GM21717 (cell line): ENCODE data around the gene TPK1.
"Not testable (repeated sequence)": the region's sequence is repeated elsewhere in the genome, so short reads cannot be mapped to it uniquely, and the experiment has no call there.

ENCODE experiments used
- ATAC-seq: cut with Tn5 transposase; IDR thresholded peaks from one replicate; pipeline ENCODE4 v1.9.1; 2021; ENCODE audit warnings: mild to moderate bottlenecking, moderate library complexity; ENCODE audit not compliant: unreplicated experiment

The TPK1 gene

DNA sequence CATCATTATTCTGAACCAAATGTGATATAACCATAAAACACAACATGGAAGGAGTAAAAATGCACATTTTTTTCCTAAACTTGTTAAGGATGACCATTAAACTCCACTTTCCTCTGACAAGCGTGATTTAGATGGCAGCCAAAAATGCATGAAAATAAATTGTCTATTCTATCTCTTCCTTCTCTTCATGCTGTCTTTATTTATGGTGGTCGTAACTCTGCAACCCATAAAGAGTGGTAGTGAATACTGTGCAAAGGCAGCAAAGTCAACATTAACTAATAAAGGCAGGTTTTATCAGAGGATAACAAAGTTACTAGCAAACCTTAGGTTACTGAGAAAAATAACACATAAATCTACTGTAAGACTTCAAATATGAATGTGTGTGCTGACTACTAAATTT is 106.6 kb downstream of the TPK1 start:
- ATAC-seq = no peak

DNA sequence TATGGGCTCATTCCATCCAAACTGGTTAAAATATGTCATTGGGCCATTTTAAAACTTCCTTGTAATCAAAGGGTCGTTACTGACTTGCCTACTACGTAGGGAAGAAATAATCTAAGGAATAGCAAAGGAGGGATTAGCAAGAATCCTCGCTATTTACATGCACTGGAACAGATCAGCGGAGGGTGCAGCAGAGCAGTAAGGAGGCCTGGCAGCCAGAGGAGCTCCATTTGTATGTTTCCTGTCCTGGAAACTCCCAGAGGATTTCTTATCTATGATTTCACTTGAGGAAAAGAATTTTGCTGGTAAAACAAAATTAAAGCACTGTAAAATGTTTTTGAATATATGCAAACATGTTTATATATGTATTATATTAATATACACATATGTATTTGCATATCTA is 107.3 kb downstream of the TPK1 start:
- no peak for ATAC-seq

DNA sequence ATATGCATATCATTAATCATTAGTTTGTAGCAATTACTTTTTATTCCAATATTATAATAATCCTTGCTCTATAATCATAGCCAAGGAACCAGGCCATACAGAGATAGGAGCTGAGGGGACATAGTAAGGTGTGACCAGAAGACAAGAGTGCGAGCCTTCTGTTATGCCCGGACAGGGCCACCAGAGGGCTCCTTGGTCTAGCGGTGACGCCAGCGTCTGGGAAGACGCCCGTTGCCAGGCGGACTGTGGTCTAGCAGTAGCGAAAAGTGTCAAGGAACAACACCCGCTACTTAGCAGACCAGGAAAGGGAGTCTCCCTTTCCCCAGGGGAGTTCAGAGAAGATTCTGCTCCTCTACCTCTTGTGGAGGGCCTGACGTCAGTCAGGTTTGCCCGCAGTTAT is 109.0 kb downstream of the TPK1 start:
- ATAC-seq = not testable (repeated sequence)

DNA sequence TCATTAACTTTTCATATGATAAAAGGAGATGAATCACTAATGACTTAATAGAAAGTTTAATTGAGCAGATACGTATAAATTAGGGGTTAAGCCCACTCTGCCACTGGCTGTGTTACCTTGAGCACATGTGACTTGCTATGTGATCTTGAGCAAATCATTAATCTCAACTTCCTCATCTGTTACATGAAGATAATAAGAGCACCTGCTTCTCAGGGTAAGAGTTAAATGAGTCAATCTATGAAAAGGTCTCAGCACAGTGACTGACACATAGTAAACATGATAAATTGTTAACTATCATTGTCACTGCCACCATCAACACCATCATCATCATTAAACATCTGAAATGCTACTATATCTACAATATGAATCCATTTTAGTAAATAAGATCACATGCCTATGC is 110.8 kb downstream of the TPK1 start:
- peak; percentile 95 for ATAC-seq

DNA sequence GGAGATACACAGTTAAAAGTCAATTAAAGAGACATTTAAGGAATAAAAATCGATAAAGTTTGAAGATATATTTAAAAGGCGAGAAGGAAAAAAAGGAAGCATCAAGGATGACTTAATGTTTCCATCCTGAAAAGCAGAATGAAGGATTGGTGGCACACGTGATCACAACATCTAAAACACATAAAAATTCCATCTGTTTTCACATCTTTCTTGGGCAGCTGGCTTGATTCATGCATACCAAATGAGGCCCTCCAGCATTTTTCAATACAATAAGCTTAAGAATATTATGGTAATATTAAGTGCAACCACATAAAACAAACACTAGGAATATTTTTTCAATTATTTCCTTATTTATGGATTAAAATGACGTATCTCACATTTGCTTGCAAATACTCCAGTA is 112.6 kb downstream of the TPK1 start:
- ATAC-seq = no peak

DNA sequence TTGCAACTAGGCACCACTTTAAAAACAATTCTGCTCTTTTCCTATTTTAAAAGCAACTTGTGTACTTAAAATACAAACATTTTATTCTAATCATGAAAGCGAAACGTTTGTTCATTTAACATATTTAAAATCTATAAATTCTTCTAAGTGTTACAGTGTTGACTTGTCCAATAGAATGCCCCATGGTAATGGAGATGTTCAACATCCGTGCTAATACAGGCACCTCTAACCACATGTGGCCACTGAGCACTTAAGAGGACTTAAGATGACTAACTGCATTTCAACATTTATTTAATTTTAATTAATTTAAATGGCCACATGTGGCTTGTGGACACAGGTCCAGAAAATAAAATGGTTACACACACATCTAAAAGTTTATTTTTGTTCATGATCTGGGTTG is 115.1 kb downstream of the TPK1 start:
- ATAC-seq = no peak

DNA sequence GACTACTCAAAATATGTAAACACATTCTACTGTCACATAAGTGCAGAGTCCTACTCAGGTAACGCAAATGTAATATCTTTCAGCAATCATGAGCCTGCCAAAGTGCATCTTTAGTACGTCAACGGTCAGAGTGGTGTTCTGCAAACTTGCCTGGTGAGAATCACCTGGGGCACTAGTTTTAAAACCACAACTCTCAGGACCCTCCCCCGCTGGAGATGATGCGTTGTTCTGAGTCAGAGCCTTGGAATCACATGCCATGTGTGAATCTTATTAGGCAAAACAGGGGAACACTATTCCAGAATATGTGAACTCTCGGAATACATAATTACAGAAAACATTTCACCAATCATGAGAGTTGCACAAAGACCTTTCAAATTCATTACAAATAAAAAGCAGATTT is 115.7 kb downstream of the TPK1 start:
- ATAC-seq = no peak

DNA sequence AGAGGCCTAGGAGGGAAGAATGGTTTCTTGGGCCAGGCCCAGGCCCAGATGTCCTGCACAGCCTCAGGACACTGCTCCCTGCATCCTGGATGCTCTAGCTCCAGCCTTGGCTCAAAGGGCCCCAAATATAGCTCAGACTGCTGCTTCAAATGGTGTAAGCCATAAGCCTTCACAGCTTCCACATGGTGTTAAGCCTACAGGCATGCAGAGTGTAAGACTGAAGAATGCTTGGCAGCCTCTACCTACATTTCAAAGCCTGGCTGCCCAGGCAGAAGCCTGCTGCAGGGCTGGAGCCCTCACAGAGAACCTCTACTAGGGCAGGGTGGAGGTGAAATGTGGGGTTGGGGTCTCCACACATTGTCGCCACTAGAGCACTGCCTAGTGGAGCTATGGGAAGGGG is 118.1 kb downstream of the TPK1 start:
- ATAC-seq = no peak

DNA sequence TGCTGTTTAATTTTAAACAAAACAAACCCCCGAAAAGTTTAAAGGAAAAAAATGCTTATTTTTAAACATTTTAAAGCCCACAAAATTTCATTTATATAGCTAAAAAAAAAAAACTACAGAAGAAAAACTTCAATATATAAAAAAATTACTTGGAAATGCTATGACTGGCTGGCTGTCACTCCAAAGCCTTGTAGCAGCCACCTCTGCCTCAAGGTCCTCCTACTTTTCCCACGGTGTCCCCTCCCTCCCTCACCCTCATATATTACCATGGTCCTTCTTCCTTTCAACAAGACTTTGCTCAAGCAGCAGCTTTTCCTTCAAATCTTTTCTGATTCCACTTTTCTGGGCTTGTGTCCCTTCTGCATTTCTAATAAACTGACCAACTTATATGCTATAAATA is 122.0 kb downstream of the TPK1 start:
- ATAC-seq = no peak

DNA sequence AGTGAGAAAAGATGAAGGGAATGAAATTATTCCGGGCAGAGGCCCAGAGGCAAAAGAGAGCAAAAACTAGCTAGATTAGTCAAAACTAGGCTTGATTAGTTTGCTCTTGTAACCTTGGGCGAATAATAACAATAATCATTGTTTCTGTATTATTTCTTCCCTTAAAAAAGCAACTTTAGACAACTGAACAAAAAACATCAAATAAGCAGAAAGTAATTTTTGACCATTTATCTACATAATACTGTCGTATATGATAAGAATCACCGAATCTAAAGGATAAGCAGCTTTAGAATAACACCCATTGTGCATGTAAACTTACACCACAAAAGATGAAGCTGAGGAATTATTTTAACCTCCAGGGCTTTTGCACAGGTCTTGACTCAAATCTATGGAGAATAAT is 125.1 kb downstream of the TPK1 start:
- ATAC-seq = no peak

DNA sequence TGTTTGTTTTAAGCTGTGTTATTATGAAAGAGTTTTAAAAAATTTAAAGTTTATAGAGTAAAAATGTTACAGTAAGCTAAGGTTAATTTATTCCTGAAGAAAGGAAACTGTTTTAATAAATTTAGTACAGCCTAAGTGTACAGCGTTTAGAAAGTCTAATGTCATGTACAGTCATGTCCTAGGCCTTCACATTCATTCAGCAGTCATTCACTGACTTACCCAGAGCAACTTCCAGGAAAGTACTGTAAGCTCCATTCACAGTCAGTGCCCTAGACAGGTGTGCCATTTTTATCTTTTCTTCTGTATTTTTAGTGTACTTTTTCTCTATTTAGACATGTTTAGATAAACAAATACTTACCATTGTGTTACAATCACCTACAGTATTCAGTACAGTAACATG is 126.8 kb downstream of the TPK1 start:
- no peak for ATAC-seq

DNA sequence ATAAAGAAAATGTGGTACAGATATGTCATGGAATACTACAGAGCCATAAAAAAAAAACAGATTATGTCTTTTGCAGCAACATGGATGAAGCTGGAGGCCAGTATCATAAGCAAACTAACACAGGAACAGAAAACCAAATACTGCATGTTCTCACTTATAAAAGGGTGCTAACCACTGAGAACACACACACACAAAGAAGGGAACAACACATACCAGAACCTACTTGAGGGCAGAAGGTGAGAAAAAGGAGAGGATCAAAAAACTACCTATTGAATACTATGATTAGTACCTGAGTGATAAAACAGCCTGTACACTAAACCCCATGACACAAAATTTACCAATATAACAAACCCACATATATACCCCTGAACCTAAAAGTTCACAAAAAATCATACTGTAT is 144.6 kb downstream of the TPK1 start:
- no peak for ATAC-seq

DNA sequence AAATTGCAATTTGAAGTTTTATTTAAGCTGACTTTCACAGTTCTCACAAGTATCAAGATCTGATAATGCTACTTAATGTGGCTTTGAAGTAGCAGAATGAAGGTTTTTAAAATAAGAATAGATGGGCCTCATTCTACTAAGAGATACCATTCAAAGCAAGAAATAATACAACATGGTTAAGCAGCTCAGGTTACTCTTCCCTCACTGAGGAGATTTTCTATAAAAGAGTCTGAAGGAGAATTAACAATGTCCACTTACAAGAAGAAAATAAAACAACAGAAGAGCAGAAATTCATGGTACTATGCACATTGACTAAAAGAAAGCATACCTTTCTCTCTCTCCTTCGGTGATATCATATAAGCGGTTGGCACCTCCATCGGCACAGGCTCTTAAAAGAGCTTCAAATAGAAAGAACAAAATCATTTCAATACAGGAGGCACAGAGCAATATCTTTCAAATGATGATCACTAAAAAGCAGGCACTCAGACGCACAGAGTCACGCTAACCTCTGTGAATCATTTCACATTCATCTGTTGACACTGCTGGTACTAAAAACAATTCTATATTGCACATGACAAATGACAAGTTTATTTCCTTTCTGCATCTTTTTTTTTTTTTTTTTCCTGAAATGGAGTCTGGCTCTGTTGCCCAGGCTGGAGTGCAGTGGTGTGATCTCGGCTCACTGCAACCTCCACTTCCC is 153.1 kb downstream of the TPK1 start:
- ATAC-seq = no peak

DNA sequence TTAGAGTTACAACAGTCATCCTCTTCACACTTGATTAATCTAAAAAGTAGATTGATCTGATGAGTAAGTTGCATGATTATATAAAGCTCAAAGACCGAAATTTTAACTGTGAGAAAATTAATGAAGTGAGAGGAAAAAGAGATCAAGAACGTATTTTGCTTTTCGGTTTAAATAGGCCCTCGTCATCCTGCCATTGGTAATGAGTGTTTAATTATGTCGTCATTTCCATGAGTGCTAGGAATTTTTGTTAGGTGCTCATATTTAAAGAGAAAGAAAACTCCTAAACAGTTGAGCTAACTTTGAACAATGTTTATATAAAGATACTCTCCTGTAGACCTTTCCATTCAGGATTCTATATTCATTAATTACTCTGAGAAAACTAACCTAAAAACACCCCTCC is 159.4 kb downstream of the TPK1 start:
- ATAC-seq = no peak

DNA sequence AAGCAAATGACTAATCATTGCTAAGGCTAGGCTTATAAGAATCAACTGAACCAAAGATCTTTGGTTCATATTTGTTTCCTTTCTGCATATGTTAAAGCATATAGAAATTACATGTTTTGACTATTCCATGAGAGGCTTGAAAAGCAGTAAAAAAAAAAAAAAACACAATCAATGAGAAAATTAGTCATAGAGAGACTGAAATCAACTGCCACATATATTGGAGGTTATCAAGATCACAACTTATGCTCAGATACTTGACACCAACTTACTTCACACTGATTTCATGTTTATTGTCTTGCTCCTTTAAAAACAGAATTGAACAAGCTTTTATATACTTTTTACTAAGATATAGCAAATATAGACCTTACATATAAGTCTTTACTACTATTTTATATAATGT is 161.3 kb downstream of the TPK1 start:
- ATAC-seq = no peak

DNA sequence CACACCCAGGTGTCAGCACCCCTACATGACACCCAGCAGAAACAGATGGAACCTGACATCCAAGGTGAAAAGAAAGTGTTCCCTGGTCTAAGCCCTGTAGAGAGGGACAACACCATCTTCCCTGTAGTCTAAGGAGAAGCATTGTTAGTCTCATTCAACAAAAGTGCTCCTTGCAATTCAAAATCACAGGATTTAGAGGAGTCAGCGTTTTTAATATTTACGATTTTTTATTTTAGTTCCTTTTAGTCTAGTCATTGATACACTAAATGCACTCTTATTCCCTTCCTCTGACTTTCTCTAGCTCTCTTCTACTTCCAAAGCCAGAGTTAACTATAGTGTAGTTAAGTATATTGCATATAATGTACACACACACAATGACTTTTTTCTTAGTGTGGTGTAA is 163.0 kb downstream of the TPK1 start:
- ATAC-seq = no peak

DNA sequence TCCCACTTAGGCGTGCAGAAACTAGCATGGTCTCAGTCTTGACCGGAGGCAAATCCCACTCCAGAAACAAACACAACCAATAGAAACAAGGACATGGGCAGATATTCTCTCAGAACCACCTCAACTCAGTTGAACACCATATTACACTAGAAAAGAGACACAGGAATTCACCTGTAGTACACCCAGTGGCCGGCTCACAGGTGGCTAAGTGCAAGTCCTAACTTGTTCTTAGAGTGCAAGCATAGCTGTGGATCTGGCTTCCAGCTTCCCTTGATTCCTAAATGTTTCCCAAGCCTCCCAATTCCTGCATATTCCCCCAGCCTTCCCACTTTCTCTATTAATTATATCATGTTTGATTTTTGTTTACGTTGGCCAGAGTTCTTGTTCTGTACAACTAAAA is 164.4 kb downstream of the TPK1 start:
- no peak for ATAC-seq

DNA sequence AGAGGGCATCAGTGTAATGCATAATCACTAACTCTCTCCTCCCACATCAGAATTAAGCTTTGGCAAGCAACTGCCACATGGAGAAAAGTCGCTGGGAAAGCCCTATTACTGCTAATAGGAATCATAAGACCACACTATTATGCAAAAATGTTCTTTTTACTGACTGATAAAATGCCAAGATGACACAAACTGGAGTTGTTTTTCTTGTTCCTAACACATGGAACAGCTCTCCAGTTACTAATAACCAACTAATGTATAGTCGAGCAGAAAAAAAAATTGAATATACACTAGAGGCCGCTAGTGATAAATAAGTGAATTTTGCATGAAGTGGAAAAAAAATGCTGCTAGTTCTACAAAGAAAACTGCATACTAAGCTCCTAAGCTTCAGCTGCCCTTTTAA is 165.6 kb downstream of the TPK1 start:
- ATAC-seq = no peak

DNA sequence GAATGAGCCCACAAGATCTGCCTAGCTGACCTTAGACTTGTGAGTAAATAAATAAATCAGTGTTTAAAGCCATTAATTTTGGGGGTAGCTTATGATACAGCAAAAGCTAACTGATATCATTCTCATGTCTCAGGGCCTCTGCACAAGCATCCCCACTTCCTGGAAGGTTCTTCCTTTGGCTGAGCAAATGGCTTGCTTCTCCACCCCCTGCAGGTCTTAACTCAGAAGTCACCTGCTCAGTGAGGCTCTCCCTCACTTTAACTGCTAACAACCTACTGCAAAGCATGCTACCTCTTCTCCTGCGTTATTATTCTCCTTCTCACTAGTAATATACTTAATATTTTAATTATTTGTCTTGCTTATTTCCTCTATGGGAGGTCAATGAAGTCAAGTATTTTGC is 167.3 kb downstream of the TPK1 start:
- no peak for ATAC-seq

DNA sequence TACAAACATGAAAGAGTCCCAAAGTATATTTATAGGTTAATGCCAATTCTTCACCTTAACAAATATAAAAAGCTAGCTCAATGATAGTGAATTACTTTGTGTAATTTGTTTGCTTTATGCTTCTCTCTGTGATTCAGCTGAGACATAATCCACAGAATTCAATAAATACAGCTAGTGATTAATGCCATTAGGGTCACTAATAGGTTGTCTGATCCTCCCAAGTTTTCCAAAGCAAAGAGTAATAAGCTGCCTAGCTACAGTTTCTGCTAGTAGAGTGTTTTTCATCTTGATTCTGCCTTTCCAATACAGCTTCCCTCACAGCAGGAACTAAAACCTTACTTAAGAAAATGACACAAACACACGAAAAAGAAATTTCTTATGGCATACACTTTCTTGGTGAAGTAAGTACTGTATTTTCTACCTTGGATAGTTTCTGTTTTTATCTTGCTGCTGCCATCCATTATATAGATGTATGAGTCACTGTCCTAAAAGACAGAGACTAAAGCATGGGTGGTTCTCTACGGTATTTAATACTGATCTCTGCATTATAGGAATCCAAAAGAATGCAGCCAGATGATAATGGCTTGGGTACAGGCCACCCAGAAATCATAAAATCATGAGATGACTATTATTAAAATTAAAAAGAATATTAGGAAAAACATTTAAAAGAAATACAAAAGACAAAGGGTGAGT is 170.0 kb downstream of the TPK1 start:
- no peak for ATAC-seq

DNA sequence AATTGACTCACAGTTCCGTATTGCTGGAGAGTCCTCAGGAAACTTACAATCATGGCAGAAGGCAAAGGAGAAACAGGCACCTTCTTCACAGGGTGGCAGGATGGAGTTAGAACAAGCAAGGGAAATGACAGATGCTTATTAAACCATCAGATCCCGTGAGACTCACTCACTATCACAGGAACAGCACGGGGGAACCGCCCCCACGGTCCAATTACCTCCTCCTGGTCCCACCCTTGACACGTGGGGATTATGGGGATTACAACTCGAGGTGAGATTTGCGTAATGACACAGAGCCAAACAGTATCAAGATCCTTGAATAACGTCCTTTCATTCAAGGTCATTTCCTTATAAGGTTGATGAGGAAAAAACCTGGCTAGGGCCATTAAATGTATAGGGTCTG is 176.6 kb downstream of the TPK1 start:
- ATAC-seq = no peak

DNA sequence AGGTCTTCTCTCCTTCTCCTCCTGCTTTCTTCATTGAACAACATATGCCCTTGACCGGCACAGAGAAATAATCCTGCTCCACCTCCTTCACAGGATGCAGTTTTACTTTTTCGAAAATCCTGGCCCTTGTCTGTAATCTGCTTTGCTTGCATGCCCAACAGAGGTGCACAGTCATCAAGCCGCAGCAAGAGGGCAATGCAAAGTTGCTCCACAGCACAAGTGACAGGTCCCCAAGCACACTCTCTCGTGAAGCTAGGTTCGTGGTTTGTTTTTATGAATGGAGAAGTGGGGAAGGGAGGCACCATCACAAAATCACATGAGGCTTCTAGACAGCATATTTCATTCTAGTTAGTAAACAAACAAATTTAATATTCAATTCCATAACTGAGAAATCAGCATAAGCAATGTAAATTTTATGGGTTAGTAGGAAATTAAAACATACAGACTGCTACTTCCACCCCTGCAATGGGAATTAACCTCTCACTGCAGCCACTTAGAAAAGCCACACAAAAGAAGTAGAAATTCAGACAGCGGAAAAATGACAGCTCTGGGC is 178.8 kb downstream of the TPK1 start:
- ATAC-seq = no peak

DNA sequence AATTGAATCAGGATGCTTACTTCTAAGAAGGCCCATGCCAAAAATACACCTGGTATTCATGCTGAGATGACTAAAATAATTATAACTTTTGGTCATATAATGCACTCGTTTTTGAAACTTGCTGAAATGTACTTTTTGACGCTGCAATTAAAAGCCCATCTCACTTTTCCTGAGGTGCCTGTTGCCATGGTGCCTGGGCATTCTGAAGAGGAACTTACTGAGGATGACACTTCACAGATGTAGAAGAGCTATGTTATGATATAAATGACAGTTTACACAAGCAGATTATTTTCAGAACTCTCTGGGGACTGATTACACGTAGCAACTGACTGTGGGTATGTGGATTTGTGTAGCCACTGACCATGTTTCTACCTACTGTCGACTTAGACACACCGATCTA is 182.4 kb downstream of the TPK1 start:
- no peak for ATAC-seq
